ENCODE measurements around the gene PKNOX2.
A peak's percentile ranks its signal among the peaks of the same experiment; 100 is the strongest.

Gene PKNOX2

DNA sequence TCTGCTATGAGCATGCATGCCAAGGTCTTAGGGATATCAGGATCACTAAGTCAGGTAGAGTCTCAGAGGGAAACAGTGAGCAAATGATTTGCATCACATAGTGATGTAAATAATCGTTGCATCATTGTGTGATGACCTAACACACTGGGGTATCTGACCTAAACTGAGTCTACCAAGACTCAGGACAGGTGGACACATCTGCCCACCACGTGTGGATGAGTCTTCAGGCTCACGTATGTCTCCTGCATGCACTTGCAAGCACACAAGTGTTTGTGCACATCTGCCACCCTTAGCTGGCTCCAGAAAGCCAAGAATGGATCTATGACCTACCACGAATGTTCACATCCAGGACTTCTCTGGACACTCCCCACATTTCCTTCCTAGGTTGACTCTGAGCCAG, 220.3 kb downstream of the PKNOX2 start:
- no peak overlapping the region for H3K9ac ChIP-seq (ENCODE audit: low read depth, low read length)
- no peak overlapping the region for H3K27ac ChIP-seq (ENCODE audit: low read length)
- H3K4me3 ChIP-seq (ENCODE audit: low read length): no peak overlapping the region
- no peaks in the 10 kb centered on the region for H3K9me3 ChIP-seq (ENCODE audit: insufficient read depth, low read depth, low read length)
- no peaks in the 10 kb centered on the region for H3K4me1 ChIP-seq (ENCODE audit: insufficient read depth, low read length)
- no peaks in the 10 kb centered on the region for H3K27me3 ChIP-seq (ENCODE audit: insufficient read depth, low read length)
- no peaks in the 10 kb centered on the region for H3K36me3 ChIP-seq (ENCODE audit: insufficient read depth, low read depth, low read length)

DNA sequence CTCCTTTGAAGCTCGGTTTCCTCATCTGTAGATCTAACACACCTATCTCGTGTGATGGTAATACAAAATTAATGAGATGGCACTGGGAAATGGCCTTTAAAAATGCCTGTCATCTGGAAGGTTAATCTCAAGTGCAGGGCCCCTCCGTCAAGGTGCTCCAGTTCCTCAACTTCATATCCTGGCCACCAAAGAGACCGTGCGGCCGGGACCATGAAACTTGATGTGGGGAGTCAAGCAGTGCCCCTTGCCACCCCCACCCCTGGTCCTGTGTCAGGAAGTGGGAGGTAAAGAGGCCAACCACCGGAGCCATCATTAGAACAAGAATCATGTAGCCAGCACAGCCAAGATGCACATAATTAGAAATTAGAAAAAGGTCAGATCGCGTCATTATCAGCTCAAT, 223.3 kb downstream of the PKNOX2 start:
- H3K27ac ChIP-seq (ENCODE audit: low read length): no peak overlapping the region
- no peaks in the 10 kb centered on the region for H3K36me3 ChIP-seq (ENCODE audit: insufficient read depth, low read depth, low read length)
- no peaks in the 10 kb centered on the region for H3K9me3 ChIP-seq (ENCODE audit: insufficient read depth, low read depth, low read length)
- H3K4me3 ChIP-seq (ENCODE audit: low read length): no peak overlapping the region
- no peaks in the 10 kb centered on the region for H3K27me3 ChIP-seq (ENCODE audit: insufficient read depth, low read length)
- peaks cover 12% of the 10 kb centered on the region; the same call in 1 of the 2 replicates for H3K4me1 ChIP-seq (ENCODE audit: insufficient read depth, low read length)
- H3K9ac ChIP-seq (ENCODE audit: low read depth, low read length): no peak overlapping the region

DNA sequence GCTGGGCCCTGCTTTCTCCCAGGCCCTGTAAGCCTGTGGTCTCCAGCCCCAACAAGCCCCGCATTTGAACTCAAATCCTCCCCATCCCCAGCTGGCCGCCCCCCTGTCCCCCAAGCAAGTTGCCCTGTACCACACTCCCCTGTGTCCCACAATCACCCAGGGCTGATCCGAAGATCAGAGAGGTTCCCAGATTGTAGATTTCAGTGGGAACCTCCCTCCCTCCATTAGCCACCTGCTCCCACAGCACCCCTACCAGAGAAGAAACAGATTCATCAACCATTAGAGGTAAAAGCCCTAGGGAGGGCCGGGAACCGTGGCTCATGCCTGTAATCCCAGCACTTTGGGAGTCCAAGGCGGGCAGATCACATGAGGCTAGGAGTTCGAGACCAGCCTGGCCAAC, 224.1 kb downstream of the PKNOX2 start:
- no peak overlapping the region for H3K9ac ChIP-seq (ENCODE audit: low read depth, low read length)
- H3K9me3 ChIP-seq (ENCODE audit: insufficient read depth, low read depth, low read length): no peaks in the 10 kb centered on the region
- no peaks in the 10 kb centered on the region for H3K36me3 ChIP-seq (ENCODE audit: insufficient read depth, low read depth, low read length)
- H3K27ac ChIP-seq (ENCODE audit: low read length): no peak overlapping the region
- peaks cover 12% of the 10 kb centered on the region; the same call in 1 of the 2 replicates for H3K4me1 ChIP-seq (ENCODE audit: insufficient read depth, low read length)
- no peak overlapping the region for H3K4me3 ChIP-seq (ENCODE audit: low read length)
- H3K27me3 ChIP-seq (ENCODE audit: insufficient read depth, low read length): no peaks in the 10 kb centered on the region

GRCh38 chr11:125389339-125390166, 225.0 kb downstream of the PKNOX2 start:
- H3K4me3 ChIP-seq (ENCODE audit: low read length): no peak overlapping the region
- peaks cover 12% of the 10 kb centered on the region; the same call in 1 of the 2 replicates for H3K4me1 ChIP-seq (ENCODE audit: insufficient read depth, low read length)
- no peaks in the 10 kb centered on the region for H3K27me3 ChIP-seq (ENCODE audit: insufficient read depth, low read length)
- H3K9me3 ChIP-seq (ENCODE audit: insufficient read depth, low read depth, low read length): no peaks in the 10 kb centered on the region
- no peaks in the 10 kb centered on the region for H3K36me3 ChIP-seq (ENCODE audit: insufficient read depth, low read depth, low read length)
- H3K27ac ChIP-seq (ENCODE audit: low read length): no peak overlapping the region
- H3K9ac ChIP-seq (ENCODE audit: low read depth, low read length): no peak overlapping the region

GRCh38 chr11:125390946-125391345, 226.4 kb downstream of the PKNOX2 start:
- Histone ChIP-seq H3K9me3 (ENCODE audit: insufficient read depth, low read depth, low read length) (no peaks in the 10 kb centered on the region), H3K4me3 (ENCODE audit: low read length) (no peak overlapping the region), H3K36me3 (ENCODE audit: insufficient read depth, low read depth, low read length) (no peaks in the 10 kb centered on the region), H3K4me1 (ENCODE audit: insufficient read depth, low read length) (peaks cover 12% of the 10 kb centered on the region; the same call in 1 of the 2 replicates), H3K9ac (ENCODE audit: low read depth, low read length) (no peak overlapping the region), H3K27me3 (ENCODE audit: insufficient read depth, low read length) (no peaks in the 10 kb centered on the region), H3K27ac (ENCODE audit: low read length) (no peak overlapping the region)

GRCh38 chr11:125393331-125393730, 228.8 kb downstream of the PKNOX2 start:
- Histone ChIP-seq H3K4me3 (ENCODE audit: low read length) (no peak overlapping the region), H3K27me3 (ENCODE audit: insufficient read depth, low read length) (no peaks in the 10 kb centered on the region), H3K9me3 (ENCODE audit: insufficient read depth, low read depth, low read length) (no peaks in the 10 kb centered on the region), H3K9ac (ENCODE audit: low read depth, low read length) (no peak overlapping the region), H3K27ac (ENCODE audit: low read length) (no peak overlapping the region), H3K4me1 (ENCODE audit: insufficient read depth, low read length) (peaks cover 12% of the 10 kb centered on the region; the same call in 1 of the 2 replicates), H3K36me3 (ENCODE audit: insufficient read depth, low read depth, low read length) (no peaks in the 10 kb centered on the region)

DNA sequence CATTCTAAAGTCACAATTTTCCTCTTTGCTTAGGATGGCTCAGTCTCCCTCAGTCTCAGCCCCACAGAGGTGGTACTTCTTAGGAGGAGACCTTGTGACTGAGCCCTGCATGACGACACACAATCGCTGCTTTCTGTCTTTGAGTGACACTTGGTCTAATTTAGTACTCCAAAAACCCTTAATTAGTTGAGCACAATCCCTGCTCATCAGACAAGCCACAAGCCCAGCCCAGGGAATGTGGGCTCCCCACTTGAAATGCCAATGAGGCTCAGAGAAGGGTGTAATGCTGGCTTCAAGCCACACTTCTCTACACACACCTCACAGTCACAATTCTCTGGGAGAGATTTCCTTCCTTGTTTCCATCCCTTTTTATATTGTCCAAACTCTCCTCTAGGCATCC, 229.7 kb downstream of the PKNOX2 start:
- Histone ChIP-seq H3K36me3 (ENCODE audit: insufficient read depth, low read depth, low read length) (no peaks in the 10 kb centered on the region), H3K9ac (ENCODE audit: low read depth, low read length) (no peak overlapping the region; the same call in 1 of the 2 replicates), H3K9me3 (ENCODE audit: insufficient read depth, low read depth, low read length) (no peaks in the 10 kb centered on the region), H3K4me3 (ENCODE audit: low read length) (no peak overlapping the region), H3K4me1 (ENCODE audit: insufficient read depth, low read length) (peaks cover 12% of the 10 kb centered on the region; the same call in 1 of the 2 replicates), H3K27ac (ENCODE audit: low read length) (no peak overlapping the region), H3K27me3 (ENCODE audit: insufficient read depth, low read length) (no peaks in the 10 kb centered on the region)

DNA sequence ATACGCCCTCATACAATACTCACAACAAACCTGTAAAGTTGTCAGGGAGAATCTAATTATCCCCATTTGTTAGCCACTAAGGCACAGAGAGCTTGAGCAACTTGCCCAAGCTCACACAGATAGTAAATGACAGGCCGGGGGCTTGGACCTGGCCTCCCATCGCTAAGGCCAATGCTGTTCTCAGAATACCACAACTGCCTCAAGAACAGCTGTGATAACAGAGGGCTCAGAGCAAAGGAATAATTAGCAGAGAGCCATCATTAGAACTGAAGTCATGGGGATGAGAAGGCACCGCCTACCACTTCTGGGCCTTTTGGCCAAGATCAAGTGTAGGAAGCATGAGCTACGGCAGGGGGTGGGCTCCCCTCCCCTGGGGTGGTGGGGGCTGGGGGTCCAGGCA, 232.9 kb downstream of the PKNOX2 start:
- H3K4me1 ChIP-seq (ENCODE audit: insufficient read depth, low read length): peaks cover 14% of the 10 kb centered on the region; the same call in 1 of the 2 replicates
- no peak overlapping the region for H3K27ac ChIP-seq (ENCODE audit: low read length)
- H3K27me3 ChIP-seq (ENCODE audit: insufficient read depth, low read length): no peaks in the 10 kb centered on the region
- no peaks in the 10 kb centered on the region for H3K36me3 ChIP-seq (ENCODE audit: insufficient read depth, low read depth, low read length)
- H3K9ac ChIP-seq (ENCODE audit: low read depth, low read length): no peak overlapping the region
- H3K9me3 ChIP-seq (ENCODE audit: insufficient read depth, low read depth, low read length): no peaks in the 10 kb centered on the region
- no peak overlapping the region for H3K4me3 ChIP-seq (ENCODE audit: low read length)

GRCh38 chr11:125398475-125398874, 233.9 kb downstream of the PKNOX2 start:
- no peak overlapping the region for H3K27ac ChIP-seq (ENCODE audit: low read length)
- H3K9ac ChIP-seq (ENCODE audit: low read depth, low read length): no peak overlapping the region
- H3K9me3 ChIP-seq (ENCODE audit: insufficient read depth, low read depth, low read length): no peaks in the 10 kb centered on the region
- H3K4me1 ChIP-seq (ENCODE audit: insufficient read depth, low read length): peaks cover 14% of the 10 kb centered on the region; the same call in 1 of the 2 replicates
- no peak overlapping the region for H3K4me3 ChIP-seq (ENCODE audit: low read length)
- no peaks in the 10 kb centered on the region for H3K27me3 ChIP-seq (ENCODE audit: insufficient read depth, low read length)
- no peaks in the 10 kb centered on the region for H3K36me3 ChIP-seq (ENCODE audit: insufficient read depth, low read depth, low read length)

DNA sequence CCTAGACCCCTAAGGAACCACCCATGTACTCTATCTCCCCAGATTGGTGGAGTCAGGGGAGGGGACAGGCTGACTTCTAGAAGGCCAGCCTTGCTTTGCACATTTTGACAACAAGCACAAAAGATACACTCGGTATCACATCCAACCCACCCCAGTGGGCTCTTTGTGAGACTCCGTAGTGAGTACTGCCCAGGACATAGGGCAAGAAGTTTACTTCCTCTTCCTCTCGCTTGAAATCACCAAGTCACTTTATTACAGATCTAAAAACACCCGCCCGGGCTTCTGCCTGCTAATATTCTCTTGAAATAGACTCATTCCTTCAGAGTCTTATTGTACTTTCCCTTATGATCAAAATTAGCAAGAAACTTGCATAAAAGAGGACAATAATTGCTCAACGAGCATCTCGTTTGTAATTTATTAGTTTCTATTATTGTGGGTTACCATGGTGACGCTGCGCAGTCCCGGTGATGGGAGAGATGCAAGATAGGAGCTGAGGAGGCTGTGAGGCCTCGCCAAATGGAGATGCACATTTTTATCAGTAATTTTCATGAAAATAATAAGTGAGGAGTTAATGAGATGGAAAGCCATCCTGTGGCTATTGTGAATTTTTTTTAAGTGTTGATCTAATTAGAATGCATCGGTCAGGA, 234.6 kb downstream of the PKNOX2 start:
- Histone ChIP-seq H3K4me3 (ENCODE audit: low read length) (no peak overlapping the region), H3K36me3 (ENCODE audit: insufficient read depth, low read depth, low read length) (no peaks in the 10 kb centered on the region), H3K9ac (ENCODE audit: low read depth, low read length) (no peak overlapping the region), H3K27me3 (ENCODE audit: insufficient read depth, low read length) (peaks cover 1% of the 10 kb centered on the region; the same call in 1 of the 2 replicates), H3K27ac (ENCODE audit: low read length) (no peak overlapping the region), H3K4me1 (ENCODE audit: insufficient read depth, low read length) (peaks cover 14% of the 10 kb centered on the region; the same call in 1 of the 2 replicates), H3K9me3 (ENCODE audit: insufficient read depth, low read depth, low read length) (no peaks in the 10 kb centered on the region)

- Histone ChIP-seq H3K4me1 (ENCODE audit: insufficient read depth, low read length) (peaks cover 21% of the 10 kb centered on the region; the same call in 1 of the 2 replicates), H3K27ac (ENCODE audit: low read length) (no peak overlapping the region), H3K9ac (ENCODE audit: low read depth, low read length) (no peak overlapping the region), H3K4me3 (ENCODE audit: low read length) (no peak overlapping the region), H3K27me3 (ENCODE audit: insufficient read depth, low read length) (peaks cover 7% of the 10 kb centered on the region; the same call in 1 of the 2 replicates), H3K36me3 (ENCODE audit: insufficient read depth, low read depth, low read length) (no peaks in the 10 kb centered on the region), H3K9me3 (ENCODE audit: insufficient read depth, low read depth, low read length) (no peaks in the 10 kb centered on the region)
Observed at GRCh38 chr11:125399945-125400344, 235.4 kb downstream of the PKNOX2 start.

GRCh38 chr11:125401235-125401634, 236.7 kb downstream of the PKNOX2 start:
- peaks cover 23% of the 10 kb centered on the region; the same call in 1 of the 2 replicates for H3K4me1 ChIP-seq (ENCODE audit: insufficient read depth, low read length)
- H3K9me3 ChIP-seq (ENCODE audit: insufficient read depth, low read depth, low read length): no peaks in the 10 kb centered on the region
- peak overlapping the region; percentile 30 for H3K9ac ChIP-seq (ENCODE audit: low read depth, low read length)
- no peak overlapping the region for H3K4me3 ChIP-seq (ENCODE audit: low read length)
- H3K27me3 ChIP-seq (ENCODE audit: insufficient read depth, low read length): peaks cover 14% of the 10 kb centered on the region; the same call in 1 of the 2 replicates
- H3K27ac ChIP-seq (ENCODE audit: low read length): peak overlapping the region; percentile 46
- H3K36me3 ChIP-seq (ENCODE audit: insufficient read depth, low read depth, low read length): no peaks in the 10 kb centered on the region

Data from iPS-20b (cell line).